Stimulated activated CD4-positive, alpha-beta T cell treated with anti-CD3 and anti-CD28 coated beads, Interleukin-15, amount 100 ng/mL, for 1 hour (primary cell): ENCODE results near the gene UBQLN4.
"Not testable (repeated sequence)": the region's sequence is repeated elsewhere in the genome, so short reads cannot be mapped to it uniquely, and the experiment has no call there.

ENCODE experiments used
- DNase-seq, 2 donors: peaks; one replicate each; pipeline ENCODE4 v3.0.0-alpha.2; 2020; ENCODE audit warnings: low read depth in 1 of 2, low spot score in 1 of 2

UBQLN4 gene

DNA sequence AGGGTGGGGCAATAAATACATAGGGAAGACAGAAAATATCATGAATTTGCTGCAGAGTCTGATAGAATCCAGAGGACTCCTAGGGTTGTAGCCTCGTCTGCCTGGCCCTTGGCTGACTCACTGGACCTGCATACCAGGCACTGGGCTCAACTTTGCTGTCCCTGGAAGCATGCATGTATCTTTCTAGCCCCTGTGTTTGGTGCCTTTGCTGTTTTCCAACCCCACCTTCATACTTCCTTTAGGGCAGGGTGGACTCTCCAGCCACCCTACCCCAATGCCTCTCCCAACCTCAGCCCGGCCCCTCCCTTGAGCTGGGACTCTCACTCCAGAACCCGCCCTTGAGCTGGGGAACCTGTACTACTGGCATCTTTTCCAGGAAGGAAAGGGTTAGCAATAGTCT lies 8.6 kb upstream of the UBQLN4 start:
- DNase-seq: no peak

DNA sequence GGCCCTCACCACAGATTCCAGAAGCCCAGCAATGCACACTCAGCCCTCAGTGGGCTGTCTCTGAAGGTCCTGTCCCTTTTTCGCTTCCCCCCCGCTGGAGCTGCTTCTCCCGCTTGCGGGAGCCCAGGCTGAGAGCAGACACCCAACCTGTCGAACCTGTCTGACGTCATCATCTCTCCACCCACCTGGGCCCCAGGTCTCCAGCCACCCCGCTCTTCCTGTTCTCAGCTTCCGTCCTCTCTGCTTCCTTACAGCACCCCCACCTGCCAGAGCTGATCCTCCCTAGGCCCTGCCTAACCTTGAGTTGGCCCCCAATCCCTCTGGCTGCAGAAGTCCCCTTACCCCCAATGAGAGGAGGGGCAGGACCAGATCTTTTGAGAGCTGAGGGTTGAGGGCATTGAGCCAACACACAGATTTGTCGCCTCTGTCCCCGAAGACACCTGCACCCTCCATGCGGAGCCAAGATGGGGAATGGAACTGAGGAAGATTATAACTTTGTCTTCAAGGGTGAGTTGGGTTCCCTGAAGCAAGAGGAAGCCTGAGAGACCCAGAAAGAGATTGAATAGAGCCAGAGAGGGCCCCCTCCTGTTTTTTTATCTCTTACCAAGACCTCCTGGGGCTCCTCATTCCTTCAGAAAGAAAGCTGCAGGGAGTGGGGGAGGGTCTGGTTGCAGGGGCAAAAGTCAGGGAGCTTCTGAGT lies 7.5 kb upstream of the UBQLN4 start, which contains the start of gene RAB25:
RAB25 (plus strand) TSS at position 224 of the 700 bp plus-strand sequence; CDS start at position 465, 241 bp downstream.
- DNase-seq: no peak

DNA sequence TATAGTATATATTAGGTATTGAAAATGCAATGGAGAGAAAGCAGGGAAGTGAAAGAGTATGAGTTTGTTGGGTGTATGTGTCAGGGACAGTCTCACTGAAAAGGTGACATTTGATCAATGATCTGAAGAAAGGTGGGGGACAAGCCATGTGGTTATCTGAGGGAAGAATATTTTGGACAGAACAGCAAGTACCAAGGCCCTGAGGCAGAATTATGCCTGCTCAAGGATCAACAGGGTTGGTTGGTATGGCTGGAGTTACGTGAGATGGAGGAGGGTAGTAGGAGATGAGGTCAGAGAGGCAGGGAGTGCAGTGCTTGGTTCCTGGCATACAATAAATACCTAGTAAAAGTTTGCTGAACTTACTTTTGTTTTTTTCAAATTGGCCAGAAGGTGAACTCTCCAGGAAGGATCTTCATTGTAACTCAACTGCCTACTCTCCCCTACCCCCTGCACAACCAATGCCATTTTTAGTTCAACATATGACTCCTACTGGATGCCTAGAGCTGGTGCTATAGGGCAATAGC lies 2.8 kb upstream of the UBQLN4 start:
- no peak for DNase-seq

DNA sequence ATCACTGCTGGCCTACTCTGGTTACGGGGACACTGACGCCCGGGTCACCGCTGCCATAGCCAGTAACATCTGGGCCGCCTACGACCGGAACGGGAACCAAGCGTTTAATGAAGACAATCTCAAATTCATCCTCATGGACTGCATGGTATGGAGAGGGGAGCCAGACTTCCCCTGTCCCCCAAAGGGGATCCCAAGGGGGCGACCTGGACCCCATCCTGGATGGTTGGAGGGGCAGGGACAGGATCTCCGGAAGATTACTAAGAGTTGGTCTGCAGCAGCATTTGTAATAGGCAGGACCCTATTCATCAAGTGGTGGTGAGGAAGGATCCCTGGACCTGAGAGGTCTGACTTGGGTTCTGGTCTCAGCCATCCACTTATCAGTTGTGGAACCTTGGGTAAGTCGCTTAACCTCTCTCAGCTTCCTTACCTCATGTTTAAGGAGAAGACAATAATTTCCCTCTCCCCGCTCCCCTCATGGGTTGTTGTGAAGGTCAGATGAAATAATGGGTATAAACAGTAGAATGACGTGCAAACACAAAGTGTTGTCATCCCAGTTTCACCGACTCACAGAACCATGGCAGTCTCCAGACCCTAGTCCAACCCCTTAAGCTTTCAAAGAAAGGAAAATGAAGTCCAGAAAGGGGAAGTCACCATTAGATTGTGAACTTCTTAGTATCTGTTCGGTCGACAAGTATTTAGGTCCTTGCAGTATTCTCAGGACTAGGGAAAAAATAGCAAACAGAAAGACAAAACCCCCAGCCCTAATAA lies 1.9 kb upstream of the UBQLN4 start:
- DNase-seq: no peak

DNA sequence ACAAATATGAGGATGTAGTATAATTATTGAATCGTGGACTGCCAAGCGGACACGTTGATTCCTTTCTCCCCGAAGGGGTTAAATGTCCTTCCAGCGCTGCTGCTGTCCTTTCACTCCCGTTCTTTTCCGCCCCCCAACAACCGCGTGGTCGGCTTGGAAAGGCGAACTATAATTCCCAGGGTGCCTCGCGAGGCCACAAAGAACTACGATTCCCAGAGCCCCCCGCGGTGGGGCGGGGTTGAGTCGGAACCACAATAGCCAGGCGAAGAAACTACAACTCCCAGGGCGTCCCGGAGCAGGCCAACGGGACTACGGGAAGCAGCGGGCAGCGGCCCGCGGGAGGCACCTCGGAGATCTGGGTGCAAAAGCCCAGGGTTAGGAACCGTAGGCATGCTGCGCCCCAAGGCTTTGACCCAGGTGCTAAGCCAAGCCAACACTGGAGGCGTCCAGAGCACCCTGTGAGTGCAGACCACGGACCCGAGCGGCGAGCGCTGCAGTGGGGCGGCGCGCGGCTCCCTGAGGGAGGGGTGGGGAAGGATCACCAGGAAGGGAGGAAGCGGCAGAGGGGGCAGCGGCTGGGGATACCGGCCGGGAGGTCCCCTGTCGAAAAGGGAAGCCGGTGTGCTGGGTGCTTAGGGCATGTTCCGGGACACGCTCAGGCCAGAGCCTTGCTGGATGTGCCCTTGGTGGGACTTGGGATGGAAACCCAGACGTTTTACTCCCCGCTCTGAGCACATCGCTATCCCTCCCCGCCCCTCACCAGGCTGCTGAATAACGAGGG lies 1.1 kb upstream of the UBQLN4 start, which contains the start of gene LAMTOR2:
LAMTOR2 (plus strand) TSS at position 283 of the 781 bp plus-strand sequence; CDS start at position 391, 108 bp downstream.
- peak; percentile 92 to 95 for DNase-seq

DNA sequence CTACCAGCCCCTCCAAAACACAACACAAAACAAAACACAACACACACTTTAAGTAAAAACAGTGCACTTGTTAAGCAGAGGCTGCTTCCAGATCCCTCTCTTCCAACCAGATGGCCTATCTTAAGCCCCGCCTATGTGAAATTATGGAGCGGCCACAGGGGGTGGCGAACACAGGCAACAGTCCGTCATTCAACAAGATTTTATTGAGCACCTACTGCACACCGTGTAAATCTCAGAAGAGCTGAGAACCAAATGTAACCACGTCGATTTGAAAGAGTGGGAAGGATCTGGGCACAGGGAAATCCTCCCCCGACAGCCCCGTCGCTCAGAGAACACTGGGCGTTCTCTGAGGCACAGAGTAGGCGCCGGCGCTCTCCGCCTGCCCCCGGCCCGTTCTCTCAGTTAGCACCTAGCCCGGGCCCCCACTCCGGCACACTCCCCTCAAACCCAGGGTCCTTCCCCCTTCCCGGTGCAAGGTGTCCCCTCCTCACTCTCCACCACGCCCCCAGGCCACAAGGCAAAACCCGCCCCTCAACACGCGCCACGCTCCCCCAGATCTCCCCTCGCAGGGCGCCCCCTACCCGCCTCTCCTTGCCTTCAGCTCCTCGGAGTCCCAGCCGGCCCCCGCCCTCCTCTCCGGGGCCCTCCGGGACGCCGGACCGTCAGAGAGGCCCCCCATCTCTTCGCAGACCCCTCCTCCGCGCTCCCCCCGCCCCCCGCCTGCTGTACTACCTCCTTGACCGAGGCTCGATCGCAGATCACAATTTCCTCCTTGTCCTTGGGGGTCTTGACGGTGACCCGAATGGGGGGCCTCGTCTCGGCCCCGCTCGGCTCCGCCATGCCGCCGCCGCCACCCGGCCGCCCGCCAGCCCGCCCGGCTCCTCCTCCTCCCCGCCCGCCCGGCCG lies 483 bp downstream of the UBQLN4 start:
- peak; percentile 39 to 60 for DNase-seq

DNA sequence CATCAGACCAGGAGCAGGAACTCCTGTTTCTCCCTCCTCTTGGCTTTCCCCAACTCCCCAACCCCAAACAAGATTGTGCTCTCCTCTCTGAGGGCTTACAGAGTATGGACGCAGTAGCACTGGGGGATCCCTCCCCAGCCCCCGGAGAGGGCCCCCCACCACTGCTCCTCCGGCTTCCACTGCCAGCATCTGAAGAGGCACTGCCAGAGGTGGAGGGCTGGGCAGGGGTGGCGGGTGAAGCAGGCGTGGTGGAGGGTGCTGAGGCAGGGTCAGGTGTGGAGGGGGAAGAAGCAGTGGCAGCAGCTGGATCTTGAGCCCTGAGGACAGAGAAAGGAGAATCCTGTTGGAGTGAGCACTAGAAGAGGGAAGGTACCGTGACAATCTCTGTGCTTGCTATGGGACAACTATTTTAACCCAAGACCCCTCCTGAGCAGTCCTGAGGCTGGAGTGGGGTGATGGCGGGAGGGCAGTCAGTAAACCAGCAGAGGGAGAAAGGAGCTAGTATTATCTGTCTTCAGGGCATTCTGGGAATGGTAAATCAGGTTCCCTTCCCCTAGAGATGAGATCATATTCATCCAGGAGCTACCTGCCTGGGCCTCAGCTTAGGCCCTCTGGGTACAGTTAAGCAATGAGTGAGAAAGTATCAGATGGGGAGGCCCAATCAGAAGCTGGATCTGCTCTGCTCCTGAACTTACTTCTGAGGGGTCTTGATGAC lies 2.4 kb downstream of the UBQLN4 start:
- no peak for DNase-seq

DNA sequence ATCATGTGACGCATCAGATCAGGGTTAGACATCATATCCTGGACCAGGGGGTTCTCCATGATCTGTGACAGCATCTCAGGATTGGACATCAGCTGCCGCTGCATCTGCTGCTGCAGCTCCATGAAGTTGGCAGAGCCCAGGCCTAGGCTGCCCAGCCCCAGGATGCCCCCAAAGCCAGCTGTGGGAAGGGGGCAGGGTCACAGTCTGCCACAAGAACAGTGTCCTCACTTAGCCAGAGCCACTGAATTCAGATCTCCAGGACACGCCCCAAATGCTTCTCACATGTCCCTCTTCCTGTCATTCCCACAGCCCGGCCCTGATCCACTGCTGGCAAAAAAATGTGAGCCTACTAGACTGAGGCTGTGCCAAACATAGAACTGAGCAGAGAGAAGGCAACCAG lies 3.2 kb downstream of the UBQLN4 start:
- no peak for DNase-seq

DNA sequence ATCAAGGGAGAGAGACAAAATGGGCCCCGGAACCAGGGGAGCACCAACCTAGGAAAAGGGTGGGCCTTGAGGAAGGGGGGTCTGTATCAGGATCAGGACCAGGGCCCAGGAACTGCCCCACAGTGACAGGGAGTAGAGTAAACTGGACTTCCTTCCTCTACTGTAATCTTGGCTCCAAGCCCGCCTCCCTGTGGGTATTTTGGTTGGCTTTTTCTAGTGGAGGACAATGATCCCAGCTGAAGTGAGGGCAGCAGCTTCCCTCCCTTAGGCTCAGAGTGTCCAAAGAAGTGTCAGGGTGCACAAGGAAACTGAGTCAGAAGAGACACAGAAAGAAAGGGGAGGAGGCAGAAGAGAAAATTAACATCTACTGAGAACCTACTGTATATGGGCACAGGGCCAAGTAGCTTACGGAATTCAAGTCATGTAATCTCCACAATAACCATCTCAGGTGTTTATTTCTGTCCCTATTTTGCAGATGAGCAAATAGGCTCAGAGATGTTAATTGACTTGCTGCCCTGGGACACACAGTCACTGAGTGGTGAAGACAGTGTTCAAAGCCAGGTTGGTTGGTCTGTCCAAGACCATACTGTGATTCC lies 4.8 kb downstream of the UBQLN4 start:
- DNase-seq: no peak

DNA sequence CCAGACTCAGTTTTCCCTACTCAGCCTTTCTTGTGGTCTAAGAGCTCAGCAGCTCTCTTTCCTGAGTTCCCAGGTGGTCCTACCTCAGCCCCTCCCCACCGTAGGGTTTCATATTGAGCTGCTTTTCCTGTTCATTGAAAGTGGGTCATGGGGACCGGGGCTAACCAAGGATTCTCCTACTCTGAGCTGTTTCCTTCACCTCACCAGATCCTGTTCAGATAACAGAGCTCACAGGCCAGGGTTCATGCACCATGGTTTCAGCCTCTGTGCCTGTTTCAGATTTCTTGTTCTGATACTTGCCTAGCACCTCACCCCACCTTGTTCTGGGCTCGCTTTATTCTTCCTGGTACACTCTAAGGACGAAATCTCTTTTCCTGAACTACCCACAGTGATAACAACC lies 8.5 kb downstream of the UBQLN4 start:
- DNase-seq: no peak

DNA sequence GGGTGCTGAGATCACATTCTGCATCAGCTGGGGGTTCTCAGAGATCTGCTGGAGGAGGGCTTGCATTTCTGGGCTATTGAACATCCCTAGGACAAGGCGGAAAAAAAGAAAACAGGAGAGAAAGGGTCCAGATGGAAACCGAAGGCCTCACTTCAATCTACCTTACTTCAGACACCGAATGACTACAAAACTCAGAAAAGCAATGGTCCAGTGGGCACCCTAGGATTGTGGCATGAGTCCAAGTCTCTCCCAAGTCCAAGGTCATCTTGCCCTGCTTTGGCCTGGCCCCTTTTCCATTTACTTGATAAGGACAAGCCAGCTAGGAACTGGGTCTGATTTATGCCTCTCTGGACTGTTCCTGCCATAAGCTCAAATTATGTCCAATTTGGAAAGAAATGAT lies 10.8 kb downstream of the UBQLN4 start:
- no peak for DNase-seq

DNA sequence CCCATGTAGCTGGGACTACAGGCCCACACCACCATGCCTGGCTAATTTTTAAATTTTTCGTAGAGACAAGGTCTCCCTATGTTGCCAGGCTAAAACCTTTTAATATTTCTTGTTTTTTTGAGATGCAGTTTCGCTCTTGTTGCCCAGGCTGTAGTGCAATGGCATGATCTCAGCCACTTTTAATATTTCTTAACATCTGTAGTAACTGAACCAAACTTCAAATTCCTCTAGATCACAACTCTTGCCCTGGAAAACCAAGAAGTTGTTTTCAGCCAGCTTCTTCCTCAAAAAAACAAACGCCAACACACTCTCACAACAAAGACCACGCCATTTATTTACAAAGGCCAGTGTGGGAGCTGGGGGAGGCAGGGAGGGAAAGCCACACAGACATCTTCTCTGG lies 18.6 kb downstream of the UBQLN4 start:
- not testable (repeated sequence) for DNase-seq

DNA sequence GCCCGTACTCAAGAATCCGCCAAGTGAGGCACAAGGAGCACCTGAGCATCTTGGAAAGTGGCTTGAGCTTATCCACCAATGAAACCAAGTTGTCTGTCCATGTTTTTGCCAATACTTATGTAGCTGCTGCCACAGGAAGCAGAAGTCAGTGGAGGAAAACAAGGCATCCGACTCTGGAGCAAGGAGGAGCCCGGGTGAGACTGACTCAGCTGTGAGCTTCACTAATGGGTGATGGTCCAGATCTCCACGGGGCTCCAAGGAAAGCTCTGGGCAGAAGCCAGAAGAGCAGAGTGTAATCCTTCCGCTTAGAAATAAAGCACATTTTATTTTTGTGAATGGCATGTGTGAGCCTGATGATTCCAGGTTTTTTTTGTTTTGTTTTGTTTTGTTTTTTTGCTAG lies 20.6 kb downstream of the UBQLN4 start:
- DNase-seq: no peak

DNA sequence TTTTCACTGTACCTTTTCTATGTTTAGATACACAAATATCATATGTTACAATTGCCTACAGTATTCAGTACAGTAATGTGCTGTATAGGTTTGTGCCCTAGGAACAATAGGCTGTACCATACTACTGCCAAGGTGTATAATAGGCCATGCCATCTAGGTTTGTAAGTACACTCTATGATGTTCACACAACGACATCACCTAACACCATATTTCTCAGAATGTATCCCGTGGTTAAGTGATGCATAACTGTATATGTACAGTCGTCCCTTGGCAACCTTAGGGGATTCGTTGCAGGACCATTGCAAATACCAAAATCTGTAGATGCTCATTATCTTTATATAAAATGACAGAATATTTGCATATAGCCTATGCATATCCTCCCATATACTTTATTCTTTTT lies 27.0 kb downstream of the UBQLN4 start:
- DNase-seq: no peak

DNA sequence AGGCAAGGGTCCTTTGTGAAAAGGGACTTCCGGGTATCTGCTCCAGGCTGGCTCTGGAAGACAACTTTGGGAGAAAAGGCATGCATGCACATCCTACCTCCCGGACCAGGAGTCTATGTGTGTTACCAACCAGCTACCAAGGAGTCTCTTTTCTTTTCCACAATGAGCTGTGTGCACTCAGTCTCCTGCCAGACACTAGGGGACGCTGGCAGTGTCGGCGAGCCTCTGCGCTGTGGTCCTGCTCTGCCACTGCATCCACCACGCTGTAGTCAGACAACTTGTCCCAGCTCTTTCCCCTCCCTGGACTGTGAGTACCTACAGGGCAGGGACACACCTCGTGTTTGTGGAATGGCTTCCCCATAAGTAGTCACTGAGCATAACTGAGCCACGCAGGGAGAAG lies 27.7 kb downstream of the UBQLN4 start:
- DNase-seq: no peak

DNA sequence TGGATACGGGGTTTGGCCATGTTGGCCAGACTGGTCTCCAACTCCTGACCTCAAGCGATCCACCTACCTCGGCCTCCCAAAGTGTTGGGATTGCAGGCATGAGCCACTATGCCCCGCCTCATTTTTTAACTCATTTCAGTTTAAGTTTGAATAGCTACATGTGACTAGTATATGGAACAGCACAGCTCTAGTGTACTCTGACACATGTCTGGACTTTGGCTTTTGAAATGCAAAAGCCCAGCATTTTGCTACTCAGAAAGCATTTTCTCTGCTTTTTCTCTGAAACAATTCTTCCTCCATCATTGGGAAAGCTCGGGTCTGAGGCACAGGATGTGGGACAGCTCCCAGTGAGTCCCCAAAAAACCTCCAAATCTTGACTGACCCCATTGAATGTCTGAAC lies 28.8 kb downstream of the UBQLN4 start:
- DNase-seq: no peak

DNA sequence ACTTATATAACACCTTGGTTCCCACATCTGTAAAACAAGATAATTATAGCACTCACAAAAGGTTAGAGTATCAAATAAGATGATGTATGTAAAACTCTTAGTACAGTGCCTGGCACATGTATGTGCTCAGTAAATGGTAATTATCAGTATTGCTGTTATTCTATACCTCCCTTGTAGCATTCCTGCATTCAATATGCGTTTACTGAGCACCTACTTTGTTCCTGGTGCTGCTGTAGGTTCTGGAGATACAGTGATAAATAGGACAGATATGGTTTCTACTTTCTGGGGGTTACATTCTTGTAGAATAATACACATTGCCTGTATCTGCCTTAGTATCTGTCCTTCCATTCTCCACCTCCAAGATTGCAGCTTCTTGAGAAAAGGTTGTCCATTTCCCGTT lies 31.6 kb downstream of the UBQLN4 start:
- no peak for DNase-seq

DNA sequence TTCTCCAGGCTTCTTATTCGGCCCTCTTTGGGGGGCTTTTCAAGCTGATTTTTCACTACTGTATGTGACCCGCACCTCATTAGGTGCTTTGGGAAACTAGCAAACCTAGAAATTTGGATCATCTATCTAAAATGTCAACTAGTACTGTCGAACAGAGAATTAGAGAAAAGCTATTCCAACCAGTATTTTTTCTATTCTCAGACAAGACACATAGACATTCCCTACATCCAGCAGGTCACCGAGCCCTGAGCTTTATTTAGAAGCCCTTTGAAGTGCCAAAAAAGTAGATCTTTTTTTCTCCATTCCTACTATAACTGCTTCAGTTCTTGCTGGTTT lies 32.5 kb downstream of the UBQLN4 start:
- no peak for DNase-seq

DNA sequence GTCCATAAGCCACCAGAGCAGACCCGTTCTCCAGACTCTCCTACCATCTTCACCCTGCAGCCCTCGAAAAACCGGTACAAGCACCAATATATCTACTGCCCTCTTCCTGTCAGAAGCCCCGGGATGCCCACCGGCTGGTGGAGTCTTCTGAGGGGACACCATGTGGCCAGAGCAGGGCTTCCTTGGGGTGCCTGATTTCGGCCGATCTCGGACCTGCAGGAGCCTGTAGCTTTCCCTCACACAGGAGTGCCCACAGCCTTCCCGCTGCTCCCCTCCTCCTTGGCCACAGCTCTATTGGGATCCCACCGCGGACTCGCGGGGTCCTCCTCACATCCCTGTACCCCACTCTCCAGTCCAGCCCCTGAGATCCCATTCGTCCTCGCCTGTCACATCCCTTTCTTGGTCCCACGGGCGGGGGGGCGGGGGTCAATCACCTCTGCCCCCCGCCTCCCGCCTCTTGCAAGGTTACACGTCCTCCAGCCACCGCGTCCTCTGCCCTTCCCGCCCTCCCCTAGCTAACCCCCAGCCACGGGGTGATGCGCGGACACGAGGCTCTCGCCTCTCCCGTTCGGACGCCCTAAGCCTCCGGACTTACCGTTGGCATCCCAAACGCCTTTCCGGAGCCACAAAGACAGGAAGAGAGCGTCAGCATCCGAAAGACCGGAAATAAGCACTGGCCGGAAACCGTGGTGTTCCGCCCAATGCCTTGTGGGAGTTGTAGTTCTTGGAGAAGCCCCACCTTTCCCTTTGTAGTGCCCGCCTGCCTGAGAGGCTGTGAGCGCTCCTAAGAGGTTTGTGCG lies 33.1 kb downstream of the UBQLN4 start, which contains the start of gene SSR2:
SSR2 (minus strand) TSS at position 659 of the 800 bp plus-strand sequence. CDS start 784 bp downstream, outside the sequence.
- peak; percentile 56 to 67 for DNase-seq
